K562 (cell line): ENCODE measurements around the gene SLAMF6. TPM values are rescaled to one million over a fixed set of nuclear protein-coding genes. Genes with fewer than 3 reads are reported as not detected.

Experiments
- CC2D1A ChIP-seq: fragments of 450-650 bp; IDR thresholded peaks from 2 replicates; pipeline ENCODE4 v1.6.1; 2017; ENCODE audit warnings: mild to moderate bottlenecking
- CEBPZ ChIP-seq: fragments of 150-350 bp; IDR thresholded peaks from 2 replicates; pipeline ENCODE4 v1.6.1; 2014; ENCODE audit warnings: low read depth, mild to moderate bottlenecking, low read length, borderline replicate concordance
- FOXM1 ChIP-seq, 2 experiments: fragments of 450-650 bp in 1 of 2; sonication (generic) in 1 of 2; formaldehyde crosslinking in 1 of 2; IDR thresholded peaks; 2 replicates each; pipeline versions ENCODE4 v1.6.1 to v1.9.0; 2017 to 2022; ENCODE audit warnings: low read depth in 2 of 2, mild to moderate bottlenecking in 2 of 2, missing genetic modification reagents in 1 of 2, moderate library complexity in 1 of 2
- FOXP4 ChIP-seq: sonication (generic); formaldehyde crosslinking; IDR thresholded peaks from 2 replicates; pipeline ENCODE4 v1.8.0; 2022; ENCODE audit warnings: mild to moderate bottlenecking, missing genetic modification reagents, borderline replicate concordance
- MEF2D ChIP-seq: conservative IDR thresholded peaks from 2 replicates; pipeline ENCODE4 v1.6.1; 2016; ENCODE audit warnings: low read depth, missing genetic modification characterization, missing compliant biosample characterization
- MNT ChIP-seq, 2 experiments: fragments of 450-650 bp; conservative IDR thresholded peaks; 2 replicates each; pipeline ENCODE4 v1.6.1; 2017; ENCODE audit warnings: mild to moderate bottlenecking in 2 of 2, moderate library complexity in 2 of 2
- NR0B1 ChIP-seq: fragments of 450-650 bp; IDR thresholded peaks from one replicate; pipeline ENCODE4 v1.6.1; 2018; ENCODE audit warnings: mild to moderate bottlenecking, moderate library complexity; ENCODE audit not compliant: partially characterized antibody
- POLR3A ChIP-seq: IDR thresholded peaks from 2 replicates; pipeline ENCODE4 v1.6.1; 2011; ENCODE audit warnings: borderline replicate concordance, mild to moderate bottlenecking, moderate library complexity; ENCODE audit not compliant: insufficient read length, insufficient read depth; ENCODE audit errors: extremely low read depth
- RNF2 ChIP-seq: sonication (generic); IDR thresholded peaks from 2 replicates; pipeline ENCODE4 v1.6.1; 2016
- SMAD4 ChIP-seq: fragments of 250-450 bp; sonication (Bioruptor Pico); conservative IDR thresholded peaks from 2 replicates; pipeline ENCODE4 v1.8.0; 2021; ENCODE audit warnings: inconsistent platforms, mild to moderate bottlenecking, moderate library complexity
- ZNF197 ChIP-seq: fragments of 200-800 bp; sonication (Bioruptor generic); IDR thresholded peaks from 2 replicates; pipeline ENCODE4 v1.6.1; 2016; ENCODE audit warnings: low read depth, missing genetic modification characterization, missing compliant biosample characterization
- ZNF445 ChIP-seq: fragments of 250-450 bp; sonication (Bioruptor Pico); IDR thresholded peaks from 2 replicates; pipeline ENCODE4 v1.4.0; 2020; ENCODE audit warnings: low read depth, mild to moderate bottlenecking, moderate library complexity
- ZNF449 ChIP-seq: fragments of 250-450 bp; sonication (Bioruptor Pico); IDR thresholded peaks from 2 replicates; pipeline ENCODE4 v1.8.0; 2022; ENCODE audit warnings: moderate library complexity, mild to moderate bottlenecking, inconsistent platforms
- ZNF695 ChIP-seq: fragments of 450-650 bp; formaldehyde crosslinking; IDR thresholded peaks from 2 replicates; pipeline ENCODE4 v1.4.0; 2020; ENCODE audit warnings: mild to moderate bottlenecking, moderate library complexity
- ZNF780A ChIP-seq: fragments of 250-450 bp; sonication (Bioruptor Pico); IDR thresholded peaks from 2 replicates; pipeline ENCODE4 v1.5.0; 2021; ENCODE audit warnings: mild to moderate bottlenecking
- polyA plus RNA-seq, 8 experiments: library from polyadenylated mRNA; depleted of rRNA in 4 of 8; stranded (reverse) in 5 of 8; unstranded in 3 of 8; fragments of >200 nt; fragmentation: Nextera tagmentation in 2 of 8; fragmentation: Illumina TruSeq in 1 of 8; extraction: Ambion mirVana in 2 of 8; extraction: Trizol in 1 of 8; gene quantifications; 2 replicates each; pipeline versions ENCODE4 v1.2.1 to v1.2.3, GENCODE V29; 2011 to 2014; ENCODE audit warnings: inconsistent platforms in 1 of 8, missing spikeins in 1 of 8
- total RNA-seq, 7 experiments: library from RNA; depleted of rRNA in 6 of 7; stranded (reverse); fragments of >200 nt in 6 of 7; fragmentation: Illumina TruSeq in 2 of 7; extraction: Trizol in 2 of 7; gene quantifications; 2 replicates each; pipeline versions ENCODE4 v1.2.1 to v1.2.3, GENCODE V29; 2011 to 2021; ENCODE audit warnings: low replicate concordance in 1 of 7

The SLAMF6 gene
- total and polyA plus RNA-seq, 9 of the 15 experiments (the other 6 are each of a cell fraction or from before 2014, with no cell fraction given), result 0.56 to 4.8 (median 1.1) TPM

GRCh38 chr1:160548960-160549664, 26.1 kb upstream of the SLAMF6 start (continued):
- TF ChIP-seq NR0B1 (no peak), FOXP4 (CRISPR knock-in tag) (no peak), ZNF695 (no peak), CEBPZ (no peak), MNT (conservative IDR thresholded peaks at IDR 0.05) (peak; percentile 26 to 34; a peak in 1 of 4 replicates), SMAD4 (CRISPR knock-in tag) (peak; percentile 53), ZNF445 (CRISPR knock-in tag) (no peak), FOXM1 (IDR thresholded peaks at IDR 0.05; ENCODE audit: low read depth) (0 out of 2 replicates have a peak, but pooled peaks have one; percentile 12), FOXM1 (CRISPR knock-in tag; IDR thresholded peaks at IDR 0.05; ENCODE audit: low read depth) (no peak), ZNF449 (CRISPR knock-in tag) (peak; percentile 49; the same call in 1 of the 2 replicates), POLR3A (no peak), ZNF780A (no peak), CC2D1A (no peak), RNF2 (no peak), ZNF197 (peak; percentile 80), MEF2D (tag) (peak; percentile 60)
